H1 (cell line): ENCODE results near the gene LMNTD1. TPM values are rescaled to one million over a fixed set of nuclear protein-coding genes. Genes with fewer than 3 reads are reported as not detected.

Source experiments
- CTCF ChIA-PET: fragments of 300-600 bp; sonication (Branson Sonifier 250); formaldehyde crosslinking; loops from one replicate; lab custom pipeline; 2021; ENCODE audit not compliant: partially characterized antibody; lab: Charles Lee
- POLR2A ChIA-PET: fragments of 300-600 bp; sonication (Branson Sonifier 250); formaldehyde crosslinking; loops from one replicate; lab custom pipeline; 2021; ENCODE audit warnings: inconsistent platforms; ENCODE audit not compliant: partially characterized antibody; lab: Charles Lee
- DNase-seq, 2 experiments: peaks; one replicate each; pipeline versions ENCODE4 v3.0.0 to v3.0.0-alpha.2; 2010 to 2022; ENCODE audit warnings: low spot score in 2 of 2, low read depth in 1 of 2, mixed read lengths in 1 of 2
- FAIRE-seq: peaks from 2 replicates; lab custom pipeline; 2011; peaks lifted over from hg19 to GRCh38; lab: Jason Lieb, UNC
- H2AFZ ChIP-seq: 2 replicates; pipeline ENCODE4 v1.8.1; 2012; ENCODE audit warnings: low read length, inconsistent platforms
- H2AK5ac ChIP-seq: 2 replicates; pipeline ENCODE4 v1.6.1; 2013; ENCODE audit warnings: low read depth, low read length
- H2BK120ac ChIP-seq: replicated peaks from 2 replicates; pipeline ENCODE3; 2013; ENCODE audit warnings: low read depth, low read length, inconsistent platforms
- H2BK12ac ChIP-seq: 2 replicates; pipeline ENCODE4 v1.6.1; 2013; ENCODE audit warnings: low read depth, low read length
- H2BK15ac ChIP-seq: 2 replicates; pipeline ENCODE4 v1.6.1; 2013; ENCODE audit warnings: low read length
- H2BK20ac ChIP-seq: 2 replicates; pipeline ENCODE4 v1.6.1; 2013; ENCODE audit warnings: low read length
- H2BK5ac ChIP-seq: 2 replicates; pipeline ENCODE4 v1.6.1; 2013; ENCODE audit warnings: low read depth, low read length
- H3K14ac ChIP-seq: 2 replicates; pipeline ENCODE4 v1.6.1; 2013; ENCODE audit warnings: inconsistent platforms; ENCODE audit not compliant: insufficient read length
- H3K18ac ChIP-seq: 2 replicates; pipeline ENCODE4 v1.6.1; 2013; ENCODE audit warnings: low read length; ENCODE audit errors: extremely low read depth
- H3K23ac ChIP-seq: 2 replicates; pipeline ENCODE4 v1.6.1; 2013; ENCODE audit warnings: inconsistent platforms; ENCODE audit not compliant: insufficient read length
- H3K23me2 ChIP-seq: 2 replicates; pipeline ENCODE4 v1.6.1; 2013; ENCODE audit warnings: low read depth, low read length
- H3K27ac ChIP-seq: 2 replicates; pipeline ENCODE4 v1.6.1; 2011; ENCODE audit warnings: low read depth, low read length, inconsistent platforms
- H3K27me3 ChIP-seq, 4 experiments: replicated peaks in 1 of 4; 1 replicate in 1 of 4; 2 replicates in 3 of 4; pipeline versions ENCODE4 v1.6.1 to v1.8.1; 2011 to 2013; ENCODE audit warnings: low read length in 3 of 4, mild to moderate bottlenecking in 3 of 4, inconsistent platforms in 2 of 4, mixed read lengths in 2 of 4, moderate library complexity in 1 of 4; ENCODE audit not compliant: control insufficient read depth in 3 of 4, insufficient read depth in 3 of 4; ENCODE audit errors: extremely low read depth in 1 of 4
- H3K36me3 ChIP-seq, 4 experiments: 2 replicates each; pipeline versions ENCODE4 v1.6.1 to v1.8.1; 2011 to 2013; ENCODE audit warnings: mild to moderate bottlenecking in 4 of 4, low read length in 3 of 4, moderate library complexity in 2 of 4, control low read depth in 1 of 4, inconsistent platforms in 1 of 4; ENCODE audit not compliant: insufficient read depth in 4 of 4, control insufficient read depth in 2 of 4
- H3K4ac ChIP-seq: replicated peaks from 2 replicates; pipeline ENCODE3; 2013; ENCODE audit warnings: low read length, low read depth, mixed read lengths, inconsistent platforms; ENCODE audit not compliant: insufficient read length
- H3K4me1 ChIP-seq, 4 experiments: replicated peaks in 1 of 4; 1 replicate in 1 of 4; 2 replicates in 3 of 4; pipeline versions ENCODE4 v1.6.1 to v1.8.1; 2011 to 2013; ENCODE audit warnings: low read length in 3 of 4, inconsistent platforms in 2 of 4, mixed read lengths in 1 of 4; ENCODE audit not compliant: insufficient read depth in 4 of 4, control insufficient read depth in 3 of 4
- H3K4me2 ChIP-seq, 2 experiments: 2 replicates each; pipeline versions ENCODE4 v1.6.1 to v1.8.1; 2011 to 2013; ENCODE audit warnings: low read depth in 2 of 2, low read length in 2 of 2, control low read depth in 1 of 2, inconsistent platforms in 1 of 2, mild to moderate bottlenecking in 1 of 2; ENCODE audit not compliant: insufficient read depth in 1 of 2
- H3K4me3 ChIP-seq, 4 experiments: fragments of 200-600, 300-600 bp in 1 of 4; sonication (generic), shearing (Covaris generic), sonication (Bioruptor Twin) in 1 of 4; 2 replicates each; pipeline versions ENCODE4 v1.5.1 to v1.8.1; 2011 to 2016; ENCODE audit warnings: low read length in 4 of 4, low read depth in 3 of 4, control low read depth in 2 of 4, inconsistent platforms in 2 of 4, mild to moderate bottlenecking in 2 of 4, mixed read lengths in 1 of 4, moderate library complexity in 1 of 4; ENCODE audit not compliant: insufficient read depth in 2 of 4; ENCODE audit errors: extremely low read depth in 1 of 4
- H3K56ac ChIP-seq: replicated peaks from 2 replicates; pipeline ENCODE3; 2013; ENCODE audit warnings: low read depth, mild to moderate bottlenecking, mixed read lengths, low read length, inconsistent platforms; ENCODE audit not compliant: insufficient read length
- H3K79me1 ChIP-seq: 2 replicates; pipeline ENCODE4 v1.6.1; 2013; ENCODE audit warnings: low read depth, low read length, control low read depth
- H3K79me2 ChIP-seq, 2 experiments: 2 replicates each; pipeline versions ENCODE4 v1.6.1 to v1.8.1; 2012 to 2013; ENCODE audit warnings: low read length in 2 of 2, mild to moderate bottlenecking in 2 of 2, inconsistent platforms in 1 of 2; ENCODE audit not compliant: insufficient read depth in 2 of 2, control insufficient read depth in 1 of 2
- H3K9ac ChIP-seq, 4 experiments: replicated peaks in 1 of 4; 1 replicate in 1 of 4; 2 replicates in 3 of 4; pipeline versions ENCODE4 v1.6.1 to v1.8.1; 2011 to 2013; ENCODE audit warnings: low read depth in 3 of 4, low read length in 3 of 4, control low read depth in 2 of 4, mild to moderate bottlenecking in 2 of 4, moderate library complexity in 2 of 4, inconsistent platforms in 1 of 4; ENCODE audit errors: extremely low read depth in 1 of 4
- H3K9me3 ChIP-seq, 2 experiments: 2 replicates each; pipeline versions ENCODE4 v1.6.1 to v1.8.1; 2012 to 2013; ENCODE audit warnings: mild to moderate bottlenecking in 2 of 2, moderate library complexity in 2 of 2, control low read depth in 1 of 2, inconsistent platforms in 1 of 2, low read depth in 1 of 2, low read length in 1 of 2, mixed read lengths in 1 of 2; ENCODE audit not compliant: insufficient read depth in 2 of 2
- H4K20me1 ChIP-seq, 2 experiments: replicated peaks in 1 of 2; 2 replicates each; pipeline versions ENCODE3 to v1.8.1; 2011 to 2013; ENCODE audit warnings: inconsistent platforms in 2 of 2, low read length in 2 of 2, mild to moderate bottlenecking in 1 of 2; ENCODE audit not compliant: insufficient read depth in 2 of 2, control insufficient read depth in 1 of 2
- H4K5ac ChIP-seq: 2 replicates; pipeline ENCODE4 v1.6.1; 2013; ENCODE audit warnings: low read length, low read depth, mixed read lengths, inconsistent platforms; ENCODE audit not compliant: insufficient read length
- H4K8ac ChIP-seq: 2 replicates; pipeline ENCODE4 v1.8.0; 2013; ENCODE audit warnings: mild to moderate bottlenecking, moderate library complexity, low read length, inconsistent platforms; ENCODE audit not compliant: insufficient read depth; ENCODE audit errors: extremely low read depth
- H4K91ac ChIP-seq: replicated peaks from 2 replicates; pipeline ENCODE3; 2013; ENCODE audit warnings: low read length, mixed read lengths, inconsistent platforms; ENCODE audit not compliant: insufficient read length
- GABPA ChIP-seq: IDR thresholded peaks from 2 replicates; pipeline ENCODE4 v1.6.1; 2011; ENCODE audit warnings: mild to moderate bottlenecking, low read length, moderate library complexity, borderline replicate concordance; ENCODE audit not compliant: insufficient read depth
- RNF2 ChIP-seq: fragments of 200-900, 300-1000 bp; sonication (generic); IDR thresholded peaks from 2 replicates; pipeline ENCODE4 v1.7.1; 2016; ENCODE audit warnings: borderline replicate concordance, low read depth, mild to moderate bottlenecking, antibody characterized with exemption, low read length; ENCODE audit not compliant: poor library complexity, severe bottlenecking; ENCODE audit errors: missing control alignments
- YY1 ChIP-seq: IDR thresholded peaks from 2 replicates; pipeline ENCODE4 v1.6.1; 2011; ENCODE audit warnings: low read depth, mild to moderate bottlenecking, low read length
- WGBS, 2 experiments: shearing (Covaris generic) in 1 of 2; methylation state at CpG; one replicate each; pipeline versions ENCODE4 v1.1.6 to v1.1.7; 2013 to 2015; ENCODE audit warnings: low lambda C conversion rate in 2 of 2, mixed read lengths in 2 of 2, inconsistent platforms in 1 of 2, low coverage in 1 of 2, missing lambda C conversion rate in 1 of 2; ENCODE audit not compliant: insufficient replicate concordance in 2 of 2, insufficient coverage in 1 of 2, insufficient read length in 1 of 2; ENCODE audit errors: extremely low coverage in 1 of 2, missing lambda C conversion rate in 1 of 2; 5-methylcytosine and 5-hydroxymethylcytosine counted together
- polyA plus RNA-seq, 7 experiments: library from polyadenylated mRNA; depleted of rRNA in 3 of 7; stranded (reverse) in 5 of 7; unstranded in 2 of 7; fragments of >200 nt in 5 of 7; fragments of 200-250 nt in 2 of 7; gene quantifications; 1 replicate in 5 of 7; 2 replicates in 1 of 7; 4 replicates in 1 of 7; pipeline versions ENCODE4 v1.2.1 to v1.2.3, GENCODE V29; 2011 to 2013; ENCODE audit warnings: missing spikeins in 2 of 7, mixed read lengths in 2 of 7
- total RNA-seq: library from RNA; stranded (reverse); fragmentation: NEBNext Ultra II Directional; extraction: Animal tissue kit (Norgen Biotek cat#: 25700); gene quantifications from 2 replicates; pipeline ENCODE4 v1.2.1, GENCODE V29; 2021
- TF ChIP-seq, protein P1 (sequence below): IDR thresholded peaks from 2 replicates; pipeline ENCODE4 v1.6.1; 2011; ENCODE audit warnings: low read length, improper control_type of control experiment
- TF ChIP-seq, protein P2 (sequence below): IDR thresholded peaks from 2 replicates; pipeline ENCODE4 v1.6.1; 2012; ENCODE audit warnings: low read length, inconsistent platforms

The LMNTD1 gene
- total and polyA plus RNA-seq, 2 of the 8 experiments (the other 6 are each of a cell fraction or from before 2014, with no cell fraction given) = not detected

DNA sequence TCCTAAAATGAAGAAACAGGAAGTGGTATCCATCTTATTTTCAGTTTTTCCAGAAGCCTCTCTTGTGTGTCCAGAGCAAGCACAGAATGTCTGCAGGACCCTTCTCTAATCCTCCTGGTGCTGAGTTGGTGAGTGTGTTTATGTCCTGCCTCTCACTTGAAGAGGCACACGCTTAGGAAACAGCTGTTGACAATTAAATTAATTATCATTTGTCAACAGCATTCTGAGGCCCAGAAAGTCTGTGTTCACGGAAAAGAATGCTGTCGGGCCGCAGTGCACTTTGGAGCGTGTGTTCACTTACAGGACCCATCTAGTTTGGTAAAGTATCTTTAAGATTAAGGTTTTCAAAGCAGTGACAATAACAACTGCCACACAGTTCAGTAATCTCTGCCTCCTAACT, 70.5 kb downstream of the LMNTD1 start:
- no peak overlapping the region for H3K4ac ChIP-seq
- no peak overlapping the region for H2BK5ac ChIP-seq
- no peak overlapping the region for H3K4me3 ChIP-seq
- TF ChIP-seq, protein P1, sequence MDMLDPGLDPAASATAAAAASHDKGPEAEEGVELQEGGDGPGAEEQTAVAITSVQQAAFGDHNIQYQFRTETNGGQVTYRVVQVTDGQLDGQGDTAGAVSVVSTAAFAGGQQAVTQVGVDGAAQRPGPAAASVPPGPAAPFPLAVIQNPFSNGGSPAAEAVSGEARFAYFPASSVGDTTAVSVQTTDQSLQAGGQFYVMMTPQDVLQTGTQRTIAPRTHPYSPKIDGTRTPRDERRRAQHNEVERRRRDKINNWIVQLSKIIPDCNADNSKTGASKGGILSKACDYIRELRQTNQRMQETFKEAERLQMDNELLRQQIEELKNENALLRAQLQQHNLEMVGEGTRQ = no peak
- TF ChIP-seq, protein P2, sequence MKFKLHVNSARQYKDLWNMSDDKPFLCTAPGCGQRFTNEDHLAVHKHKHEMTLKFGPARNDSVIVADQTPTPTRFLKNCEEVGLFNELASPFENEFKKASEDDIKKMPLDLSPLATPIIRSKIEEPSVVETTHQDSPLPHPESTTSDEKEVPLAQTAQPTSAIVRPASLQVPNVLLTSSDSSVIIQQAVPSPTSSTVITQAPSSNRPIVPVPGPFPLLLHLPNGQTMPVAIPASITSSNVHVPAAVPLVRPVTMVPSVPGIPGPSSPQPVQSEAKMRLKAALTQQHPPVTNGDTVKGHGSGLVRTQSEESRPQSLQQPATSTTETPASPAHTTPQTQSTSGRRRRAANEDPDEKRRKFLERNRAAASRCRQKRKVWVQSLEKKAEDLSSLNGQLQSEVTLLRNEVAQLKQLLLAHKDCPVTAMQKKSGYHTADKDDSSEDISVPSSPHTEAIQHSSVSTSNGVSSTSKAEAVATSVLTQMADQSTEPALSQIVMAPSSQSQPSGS = no peak
- TF ChIP-seq YY1 (no peak), RNF2 (no peak), GABPA (no peak)
- TF ChIP-seq, all 59 proteins: peak for 0
- H3K27me3 ChIP-seq = no peaks in the 10 kb centered on the region
- H3K27ac ChIP-seq = no peak overlapping the region
- H2BK120ac ChIP-seq = no peak overlapping the region
- no peak overlapping the region for H2BK20ac ChIP-seq
- H3K18ac ChIP-seq = no peak overlapping the region
- DNase-seq = no peak
- CTCF ChIA-PET = no interaction called here
- H3K23me2 ChIP-seq = no peaks in the 10 kb centered on the region
- H2AK5ac ChIP-seq = no peak overlapping the region
- no peaks in the 10 kb centered on the region for H4K20me1 ChIP-seq
- no peaks in the 10 kb centered on the region for H3K9me3 ChIP-seq
- H3K56ac ChIP-seq = no peak overlapping the region
- H4K5ac ChIP-seq = no peak overlapping the region
- H3K14ac ChIP-seq = no peak overlapping the region
- POLR2A ChIA-PET = no interaction called here
- H3K9ac ChIP-seq = no peak overlapping the region
- no peaks in the 10 kb centered on the region for H3K79me1 ChIP-seq
- H3K36me3 ChIP-seq = no peaks in the 10 kb centered on the region
- H2BK15ac ChIP-seq = no peak overlapping the region
- H3K79me2 ChIP-seq = no peaks in the 10 kb centered on the region
- no peak overlapping the region for H3K23ac ChIP-seq
- no peak overlapping the region for H2BK12ac ChIP-seq
- FAIRE-seq = no peak
- H4K8ac ChIP-seq = no peak overlapping the region
- WGBS, 2 experiments = 87% methylated on average over 5 of the region's 5 CpGs; no CpG with 5 or more reads in 1 of the 2 experiments
- no peak overlapping the region for H3K4me2 ChIP-seq
- no peaks in the 10 kb centered on the region for H3K4me1 ChIP-seq
- H4K91ac ChIP-seq = no peak overlapping the region
- H2AFZ ChIP-seq = no peak overlapping the region
